Measurements from ENCODE around the gene SP140L.
"Not testable (repeated sequence)": the region's sequence is repeated elsewhere in the genome, so short reads cannot be mapped to it uniquely, and the experiment has no call there.

The SP140L gene

GRCh38 chr2:230423851-230424458 lies 97.0 kb downstream of the SP140L start:
- DNase-seq = no peak

GRCh38 chr2:230425377-230425776 lies 98.4 kb downstream of the SP140L start:
- DNase-seq = no peak

GRCh38 chr2:230429513-230429912 lies 102.5 kb downstream of the SP140L start:
- no peak for DNase-seq

GRCh38 chr2:230430957-230431910 lies 104.2 kb downstream of the SP140L start:
- DNase-seq = no peak

GRCh38 chr2:230434677-230435324 lies 107.8 kb downstream of the SP140L start:
- DNase-seq = no peak

- DNase-seq = no peak
Observed at GRCh38 chr2:230435431-230435830, 108.4 kb downstream of the SP140L start.

- not testable (repeated sequence) for DNase-seq
Observed at GRCh38 chr2:230439121-230439520, 112.1 kb downstream of the SP140L start.

GRCh38 chr2:230439590-230439989 lies 112.6 kb downstream of the SP140L start:
- DNase-seq = no peak

GRCh38 chr2:230441227-230441897 lies 114.4 kb downstream of the SP140L start:
- DNase-seq = no peak

- no peak for DNase-seq
Observed at GRCh38 chr2:230443541-230443940, 116.5 kb downstream of the SP140L start.

GRCh38 chr2:230444832-230445231 lies 117.8 kb downstream of the SP140L start:
- DNase-seq = no peak

GRCh38 chr2:230447036-230447435 lies 120.0 kb downstream of the SP140L start:
- no peak for DNase-seq

GRCh38 chr2:230447455-230448451 lies 120.8 kb downstream of the SP140L start:
- no peak for DNase-seq

GRCh38 chr2:230449901-230450467 lies 123.0 kb downstream of the SP140L start:
- no peak for DNase-seq

- DNase-seq = no peak
Observed at GRCh38 chr2:230453006-230453405, 126.0 kb downstream of the SP140L start.
